Stimulated activated CD4-positive, alpha-beta T cell treated with anti-CD3 and anti-CD28 coated beads, Interleukin-15, amount 100 ng/mL, for 1 hour (primary cell): ENCODE measurements around the gene LAMA3.

Experiments
- DNase-seq, 2 donors: peaks; one replicate each; pipeline ENCODE4 v3.0.0-alpha.2; 2020; ENCODE audit warnings: low read depth in 1 of 2, low spot score in 1 of 2

LAMA3 gene

DNA sequence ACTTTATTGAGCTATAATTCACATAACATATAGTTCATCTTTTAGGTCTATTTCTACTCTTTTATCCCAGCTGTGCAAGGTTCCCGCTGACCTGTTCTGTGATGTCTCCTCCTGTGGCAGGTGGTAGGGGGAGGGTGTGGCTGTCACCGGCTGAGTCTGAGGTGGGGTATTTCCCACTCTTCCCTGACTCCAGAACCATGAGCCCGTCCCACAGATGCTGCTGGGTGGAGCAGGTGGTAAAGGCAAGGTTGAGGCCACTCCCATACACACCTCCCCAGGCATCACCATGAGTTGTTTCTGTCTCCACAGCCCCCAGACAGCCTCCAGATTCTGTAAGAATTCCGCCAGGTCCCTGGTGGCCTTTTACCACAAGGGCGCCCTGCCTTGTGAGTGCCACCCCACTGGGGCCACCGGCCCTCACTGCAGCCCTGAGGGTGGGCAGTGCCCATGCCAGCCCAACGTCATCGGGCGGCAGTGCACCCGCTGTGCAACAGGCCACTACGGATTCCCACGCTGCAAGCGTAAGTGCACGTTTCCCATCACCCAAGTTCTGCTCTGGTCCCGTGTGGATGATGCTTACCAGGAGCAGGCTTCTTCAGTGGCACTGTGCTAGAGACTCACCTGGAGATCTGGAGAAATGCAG lies 156.9 kb downstream of the LAMA3 start:
- no peak for DNase-seq

GRCh38 chr18:23847321-23847986 lies 158.2 kb downstream of the LAMA3 start:
- no peak for DNase-seq

- no peak for DNase-seq
Observed at GRCh38 chr18:23849141-23849540, 159.9 kb downstream of the LAMA3 start.

- no peak for DNase-seq
Observed at GRCh38 chr18:23850215-23850614, 161.0 kb downstream of the LAMA3 start.

- DNase-seq, result no peak
Observed at GRCh38 chr18:23851470-23852002, 162.3 kb downstream of the LAMA3 start.

- DNase-seq, result no peak
Observed at GRCh38 chr18:23852236-23853045, 163.2 kb downstream of the LAMA3 start.

DNA sequence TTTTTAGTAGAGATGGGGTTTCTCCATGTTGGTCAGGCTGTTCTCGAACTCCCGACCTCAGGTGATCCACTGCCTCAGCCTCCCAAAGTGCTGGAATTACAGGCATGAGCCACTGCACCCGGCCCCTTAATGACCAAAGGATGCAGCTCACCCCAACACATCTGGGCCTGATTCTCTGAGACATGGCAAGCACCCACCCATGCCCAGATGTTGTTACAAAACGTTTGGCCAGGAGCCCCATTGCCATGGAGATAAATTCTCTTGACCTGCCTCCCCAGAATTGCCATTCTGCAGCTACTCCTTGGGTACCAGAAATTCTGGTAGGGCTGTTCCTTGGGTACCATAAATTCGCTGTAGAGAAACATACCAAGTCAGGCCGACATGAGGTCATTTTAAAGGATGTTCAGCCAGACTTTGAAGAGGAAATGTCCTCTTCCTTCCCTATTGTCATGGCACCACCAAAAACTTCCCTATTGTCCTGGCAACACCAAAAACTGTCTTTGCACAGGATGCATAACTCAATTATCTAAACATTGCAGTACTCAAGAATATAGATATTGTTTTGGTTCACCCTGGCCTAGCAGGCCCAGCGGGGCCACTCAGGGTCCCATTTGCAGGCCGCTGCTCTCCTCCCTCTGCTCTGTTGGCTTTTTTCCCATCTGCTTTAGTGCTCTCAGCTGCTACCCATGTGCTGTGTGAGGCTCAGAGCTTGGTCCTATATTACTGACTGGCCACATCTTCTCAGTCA lies 164.4 kb downstream of the LAMA3 start:
- DNase-seq, result no peak

- DNase-seq, result no peak
Observed at GRCh38 chr18:23855721-23856120, 166.5 kb downstream of the LAMA3 start.

DNA sequence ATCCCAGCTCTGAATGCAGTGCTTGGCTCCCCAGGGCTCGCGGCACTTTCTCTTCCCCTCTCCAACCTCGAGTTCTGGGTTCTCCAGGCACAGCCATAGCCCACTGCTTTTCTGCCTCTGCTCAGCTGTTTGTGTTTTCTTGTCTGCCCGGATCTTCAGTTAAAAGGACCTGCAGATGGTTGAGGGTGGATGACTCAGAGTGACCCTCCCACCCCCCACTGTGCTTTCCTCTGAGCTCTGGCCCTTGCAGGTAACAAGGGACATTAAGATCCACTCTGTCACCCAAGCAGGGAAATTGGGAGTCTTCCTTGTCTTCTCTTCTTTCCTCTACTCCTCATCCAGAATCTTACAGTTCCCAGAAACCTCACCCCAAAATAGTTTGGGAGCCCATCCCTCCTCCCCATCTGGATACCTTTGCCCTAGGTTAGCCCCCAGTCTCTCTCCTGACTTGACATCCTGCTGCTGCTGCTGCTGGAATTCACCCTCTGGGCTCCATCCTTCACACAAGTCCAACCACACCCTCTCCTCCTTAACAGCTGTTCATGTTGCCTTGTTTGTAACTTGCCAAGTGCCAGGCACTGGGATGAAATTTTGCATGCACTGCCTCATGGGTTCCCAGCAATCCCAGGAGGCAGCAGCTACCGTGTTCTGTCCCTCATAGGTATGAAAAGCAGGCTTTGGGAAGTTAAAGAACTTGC lies 167.4 kb downstream of the LAMA3 start:
- no peak for DNase-seq

- DNase-seq, result no peak
Observed at GRCh38 chr18:23857164-23857552, 167.9 kb downstream of the LAMA3 start.

GRCh38 chr18:23857756-23858155 lies 168.5 kb downstream of the LAMA3 start:
- DNase-seq, result no peak

GRCh38 chr18:23859466-23860336 lies 170.4 kb downstream of the LAMA3 start:
- DNase-seq, result no peak

GRCh38 chr18:23861326-23861725 lies 172.1 kb downstream of the LAMA3 start:
- no peak for DNase-seq

GRCh38 chr18:23861805-23862470 lies 172.7 kb downstream of the LAMA3 start:
- no peak for DNase-seq

- no peak for DNase-seq
Observed at GRCh38 chr18:23864624-23865023, 175.4 kb downstream of the LAMA3 start.

DNA sequence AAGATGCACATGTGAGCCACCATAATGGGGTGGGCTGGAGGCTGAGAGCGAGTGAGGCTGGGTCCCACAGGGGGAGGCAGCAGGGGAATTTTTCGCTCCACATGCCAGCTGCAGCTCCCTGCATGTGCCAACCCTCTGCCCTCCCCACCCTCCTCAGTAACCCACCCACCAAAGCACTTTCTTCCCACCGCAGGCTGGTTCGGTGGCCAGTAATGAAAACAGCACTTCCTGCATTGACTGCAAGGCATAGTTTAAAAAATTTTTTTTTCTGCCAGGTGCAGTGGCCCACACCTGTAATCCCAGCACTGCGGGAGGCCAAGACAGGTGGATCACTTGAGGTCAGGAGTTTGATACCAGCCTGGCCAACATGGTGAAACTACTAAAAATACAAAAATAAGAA lies 177.8 kb downstream of the LAMA3 start:
- DNase-seq, result no peak

GRCh38 chr18:23868136-23868785 lies 179.0 kb downstream of the LAMA3 start:
- DNase-seq, result no peak

GRCh38 chr18:23870676-23871380 lies 181.6 kb downstream of the LAMA3 start:
- DNase-seq, result no peak
